Measurements from ENCODE around the gene HAGHL. TPM values are rescaled to one million over a fixed set of nuclear protein-coding genes. Genes with fewer than 3 reads are reported as not detected.

The HAGHL gene
- total and polyA plus RNA-seq, 4 experiments from 2014 or later, result 2.2 to 24.4 (median 10.6) TPM

DNA sequence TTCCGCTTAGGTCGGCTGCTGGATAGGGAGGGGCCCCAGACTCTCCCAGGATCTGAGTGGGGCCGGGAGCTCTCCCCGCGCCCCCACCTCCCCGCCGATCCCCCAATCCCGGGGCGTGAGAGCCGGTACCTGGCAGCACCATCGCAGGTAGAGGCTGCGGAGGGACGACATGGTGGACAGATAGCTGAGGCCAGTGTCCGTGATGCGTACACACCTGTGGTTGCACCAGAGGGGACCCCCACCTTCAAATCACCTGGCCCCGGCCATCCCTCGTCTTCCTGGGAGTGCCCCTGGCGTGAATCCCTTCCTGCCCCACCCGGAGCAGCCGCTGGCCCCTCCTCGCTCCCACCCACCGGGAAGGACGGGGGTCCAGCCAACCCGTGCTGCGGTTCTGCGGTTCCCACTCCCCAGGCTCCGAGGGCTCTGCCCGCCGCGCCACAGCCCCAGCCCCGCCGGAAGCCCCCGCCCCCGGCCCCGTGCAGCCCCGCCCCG lies 32.0 kb upstream of the HAGHL start:
- H3K4me1 Mint-ChIP-seq, result peaks cover 16 to 60% (median 30%) of the 10 kb centered on the region in 4 donors
- H3K27ac Mint-ChIP-seq, result peak overlapping the region in 1 of 7 donors; percentile 38
- DNase-seq, result no peak
- peak overlapping the region; percentile 20 to 84 (median 53) for H3K4me3 Mint-ChIP-seq
- no peaks in the 10 kb centered on the region for H3K27me3 ChIP-seq (ENCODE audit: insufficient read depth, low read length)
- peaks cover 0 to 4% (median 0%) of the 10 kb centered on the region in 8 donors for H3K9me3 Mint-ChIP-seq
- ChIA-PET CTCF (ENCODE audit: partially characterized antibody) (interaction anchor here (0.7 to 2.3 kb wide), 7 partner anchors 9 to 116 kb away, joined by 3 to 8 read pairs (median 3); partner anchors contain the start of gene RHOT2), POLR2A (ENCODE audit: partially characterized antibody) (interaction anchor here (0.6 to 8.0 kb wide), 21 partner anchors 9 to 299 kb away, joined by 3 to 212 read pairs (median 9); partner anchors contain the start of genes ANTKMT, CAPN15, CCDC78 and CHTF18)
- peaks cover 40% of the 10 kb centered on the region for H3K4me1 ChIP-seq (ENCODE audit: insufficient read depth, low read length)
- peak overlapping the region; percentile 49 to 52 for H3K4me3 ChIP-seq (ENCODE audit: low read length in 2 of 2)
- H3K36me3 Mint-ChIP-seq, result peaks cover 0 to 9% of the 10 kb centered on the region in 2 donors
- no peaks in the 10 kb centered on the region for H3K27me3 Mint-ChIP-seq
- H3K36me3 ChIP-seq (ENCODE audit: insufficient read depth, low read length), result no peaks in the 10 kb centered on the region
- no peaks in the 10 kb centered on the region for H3K9me3 ChIP-seq (ENCODE audit: control insufficient read depth in 1 of 2, low read length in 2 of 2)
- intact Hi-C loops (cut with micrococcal nuclease), result no loop called here
- peak overlapping the region; percentile 43 for H3K27ac ChIP-seq (ENCODE audit: low read depth, low read length)

DNA sequence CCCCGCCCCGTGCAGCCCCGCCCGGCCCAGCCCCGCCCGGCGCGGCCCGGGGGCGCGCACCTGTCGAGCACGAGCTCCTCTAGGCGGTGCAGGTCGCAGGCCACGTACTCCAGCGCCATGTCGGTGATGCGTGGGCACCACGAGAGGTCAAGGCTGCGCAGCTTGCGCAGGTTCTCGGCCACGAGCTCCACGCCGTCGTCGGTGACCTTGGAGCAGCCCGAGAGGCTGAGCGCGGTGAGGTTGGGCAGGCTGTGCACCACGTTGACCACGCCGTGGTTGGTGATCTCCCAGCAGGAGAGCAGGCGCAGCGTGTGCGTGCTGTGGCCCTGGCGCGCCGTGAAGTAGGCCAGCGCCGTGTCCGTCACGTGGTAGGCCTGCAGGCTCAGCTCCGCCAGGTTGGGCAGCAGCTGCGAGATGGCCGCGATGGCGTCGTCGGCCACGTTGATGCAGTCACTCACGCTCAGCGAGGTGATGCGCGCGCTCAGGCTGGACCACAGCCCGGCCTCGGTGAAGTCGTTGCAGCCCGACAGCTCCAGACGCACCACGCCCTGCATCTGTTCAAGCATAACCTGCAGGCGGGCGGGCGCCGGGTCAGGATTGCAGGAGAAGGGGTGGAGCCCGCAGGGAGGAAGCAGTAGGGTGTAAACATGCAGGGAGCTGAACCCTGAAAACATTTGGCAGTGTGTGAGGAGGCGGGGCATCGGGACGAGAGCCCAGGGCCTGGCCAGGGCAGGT lies 31.4 kb upstream of the HAGHL start:
- H3K27me3 Mint-ChIP-seq, result no peaks in the 10 kb centered on the region
- H3K27ac Mint-ChIP-seq, result peak overlapping the region; percentile 61 to 87 (median 82)
- H3K36me3 Mint-ChIP-seq, result peaks cover 0 to 7% of the 10 kb centered on the region in 2 donors
- POLR2A ChIA-PET (ENCODE audit: partially characterized antibody), result interaction anchor here (0.6 to 8.0 kb wide), 27 partner anchors 9 to 308 kb away, joined by 3 to 212 read pairs (median 6); partner anchors contain the start of genes ANTKMT, CAPN15, CCDC78 and CHTF18
- peaks cover 0 to 4% (median 0%) of the 10 kb centered on the region in 8 donors for H3K9me3 Mint-ChIP-seq
- Histone ChIP-seq H3K27ac (ENCODE audit: low read depth, low read length) (no peak overlapping the region), H3K36me3 (ENCODE audit: insufficient read depth, low read length) (no peaks in the 10 kb centered on the region), H3K27me3 (ENCODE audit: insufficient read depth, low read length) (no peaks in the 10 kb centered on the region), H3K9me3 (ENCODE audit: control insufficient read depth in 1 of 2, low read length in 2 of 2) (no peaks in the 10 kb centered on the region), H3K4me3 (ENCODE audit: low read length in 2 of 2) (peak overlapping the region; percentile 58 to 78), H3K4me1 (ENCODE audit: insufficient read depth, low read length) (peaks cover 42% of the 10 kb centered on the region)
- peak; percentile 73 to 81 (median 76) for DNase-seq
- peak overlapping the region; percentile 78 to 89 (median 84) for H3K4me3 Mint-ChIP-seq
- H3K4me1 Mint-ChIP-seq, result peaks cover 15 to 58% (median 26%) of the 10 kb centered on the region in 4 donors
- intact Hi-C loops (cut with micrococcal nuclease), result no loop called here
- CTCF ChIA-PET (ENCODE audit: partially characterized antibody), result interaction anchor here (0.7 to 2.3 kb wide), 9 partner anchors 9 to 116 kb away, joined by 3 to 8 read pairs (median 3); partner anchors contain the start of genes METRN and RHOT2

DNA sequence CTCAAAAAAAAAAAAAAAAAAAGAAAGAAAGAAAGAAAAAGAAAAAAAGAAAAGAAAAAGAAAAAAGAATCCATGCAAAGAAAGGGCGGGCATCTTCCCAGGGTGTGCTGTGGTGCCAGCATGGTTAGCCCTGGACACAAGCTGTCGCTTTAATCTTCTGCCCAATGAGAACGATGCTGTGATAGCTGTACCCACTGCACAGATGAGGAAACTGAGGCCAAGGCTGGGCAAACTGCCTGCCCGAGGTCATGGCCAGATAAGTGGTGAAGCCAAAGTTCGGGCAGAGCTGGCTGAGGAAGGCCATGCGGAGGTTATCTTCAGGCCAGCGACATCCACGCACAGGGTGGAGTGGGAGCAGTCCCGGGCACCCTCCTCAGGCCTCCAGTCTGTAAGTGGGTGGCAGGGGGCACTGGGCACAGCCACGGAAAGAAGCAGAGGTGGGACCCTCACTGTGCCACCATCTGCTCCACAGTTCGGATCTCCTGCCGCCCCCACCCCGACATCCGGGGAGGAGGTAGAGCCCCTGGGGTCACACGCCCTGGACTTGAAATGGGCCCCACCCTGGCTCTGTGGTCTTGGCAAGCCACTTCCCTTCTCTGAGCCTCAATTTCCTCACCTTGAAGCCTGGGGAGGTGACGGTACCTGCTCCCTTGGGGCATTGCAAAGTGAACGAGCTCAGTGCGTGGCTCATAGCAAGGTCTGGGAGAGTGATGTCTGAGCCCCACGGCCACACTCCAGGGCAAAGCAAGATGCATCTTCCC lies 27.8 kb upstream of the HAGHL start:
- DNase-seq, result no peak
- intact Hi-C loops (cut with micrococcal nuclease), result no loop called here
- Mint-ChIP-seq H3K27me3 (peaks cover 8 to 9% of the 10 kb centered on the region in 2 donors), H3K9me3 (peaks cover 0 to 2% (median 0%) of the 10 kb centered on the region in 8 donors), H3K27ac (peak overlapping the region in 2 of 7 donors; percentile 30 to 35), H3K4me3 (peak overlapping the region in 6 of 8 donors; percentile 68 to 80 (median 74)), H3K36me3 (peaks cover 0 to 7% of the 10 kb centered on the region in 2 donors), H3K4me1 (peaks cover 7 to 46% (median 16%) of the 10 kb centered on the region in 4 donors)
- POLR2A ChIA-PET (ENCODE audit: partially characterized antibody), result interaction anchor here (0.8 to 2.5 kb wide), 6 partner anchors 8 to 28 kb away, joined by 3 to 10 read pairs (median 4); partner anchors contain the start of genes HAGHL, STUB1 and WDR24
- H3K27ac ChIP-seq (ENCODE audit: low read depth, low read length), result no peak overlapping the region
- H3K27me3 ChIP-seq (ENCODE audit: insufficient read depth, low read length), result peaks cover 9% of the 10 kb centered on the region
- no peak overlapping the region for H3K4me3 ChIP-seq (ENCODE audit: low read length in 2 of 2)
- CTCF ChIA-PET (ENCODE audit: partially characterized antibody), result interaction anchor here (0.7 kb wide), 1 partner anchor 11 kb away, joined by 3 read pairs; no protein-coding TSS in a partner anchor
- peaks cover 53% of the 10 kb centered on the region for H3K4me1 ChIP-seq (ENCODE audit: insufficient read depth, low read length)
- H3K9me3 ChIP-seq (ENCODE audit: control insufficient read depth in 1 of 2, low read length in 2 of 2), result no peaks in the 10 kb centered on the region
- H3K36me3 ChIP-seq (ENCODE audit: insufficient read depth, low read length), result no peaks in the 10 kb centered on the region

DNA sequence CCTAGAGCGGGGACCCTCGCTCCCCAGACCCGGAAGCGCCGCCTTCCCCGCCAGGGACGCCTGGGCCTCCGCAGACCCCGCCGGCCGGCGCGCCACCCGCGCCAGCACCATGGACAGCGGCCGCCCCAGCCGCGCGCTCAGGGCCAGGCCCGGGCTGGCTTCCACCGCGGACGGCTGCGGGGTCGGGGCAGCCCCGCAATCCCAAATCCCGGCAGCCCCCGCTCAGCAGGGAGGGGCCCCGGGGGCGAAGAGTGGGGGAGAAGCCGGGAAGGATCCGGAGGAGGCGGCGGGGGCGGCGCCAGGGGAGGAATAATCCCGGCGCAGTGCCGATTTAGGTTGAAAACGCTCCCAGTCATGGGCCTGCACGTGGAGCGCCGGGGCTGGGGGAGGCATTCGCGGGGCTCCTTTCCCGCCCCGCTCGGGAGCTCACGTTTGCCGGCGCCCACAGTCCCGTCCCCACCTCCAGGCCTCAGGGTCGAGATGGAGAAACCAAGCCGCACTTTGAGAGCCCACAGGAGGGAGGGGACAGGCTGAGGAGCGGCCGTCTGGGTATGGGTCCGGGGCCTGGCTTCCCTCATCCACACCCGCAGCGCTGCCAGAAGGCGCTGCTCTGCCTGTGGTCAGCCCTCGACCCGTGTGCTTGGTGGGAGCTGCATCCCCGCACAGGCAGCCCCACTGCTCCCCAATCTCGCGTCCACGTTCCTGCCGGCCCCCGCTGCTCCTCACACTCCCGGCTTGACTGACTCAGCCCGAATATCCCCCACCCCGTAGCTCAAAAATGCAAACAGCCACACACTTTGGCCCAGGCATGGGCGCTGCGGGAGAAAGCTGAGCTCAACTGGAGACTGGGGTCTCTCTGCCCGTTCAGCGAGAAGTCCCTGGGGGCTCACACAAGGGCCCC lies 26.0 kb upstream of the HAGHL start:
- Histone ChIP-seq H3K4me1 (ENCODE audit: insufficient read depth, low read length) (peaks cover 46% of the 10 kb centered on the region), H3K4me3 (ENCODE audit: low read length in 2 of 2) (no peak overlapping the region), H3K36me3 (ENCODE audit: insufficient read depth, low read length) (no peaks in the 10 kb centered on the region), H3K9me3 (ENCODE audit: control insufficient read depth in 1 of 2, low read length in 2 of 2) (no peaks in the 10 kb centered on the region), H3K27me3 (ENCODE audit: insufficient read depth, low read length) (peaks cover 18% of the 10 kb centered on the region), H3K27ac (ENCODE audit: low read depth, low read length) (no peak overlapping the region)
- Mint-ChIP-seq H3K4me3 (peak overlapping the region in 1 of 8 donors; percentile 29), H3K27ac (no peak overlapping the region), H3K4me1 (peaks cover 2 to 39% (median 8%) of the 10 kb centered on the region in 4 donors), H3K27me3 (peaks cover 8 to 9% of the 10 kb centered on the region in 2 donors), H3K9me3 (peaks cover 0 to 1% (median 0%) of the 10 kb centered on the region in 8 donors), H3K36me3 (no peaks in the 10 kb centered on the region)
- ChIA-PET POLR2A (ENCODE audit: partially characterized antibody) (interaction anchor here (1.4 to 2.2 kb wide), 3 partner anchors 11 to 20 kb away, joined by 4 to 10 read pairs (median 8); partner anchors contain the start of genes ANTKMT, STUB1 and WDR24), CTCF (ENCODE audit: partially characterized antibody) (no interaction called here)
- peak in 4 of 5 donors; percentile 54 to 65 (median 59) for DNase-seq
- intact Hi-C loops (cut with micrococcal nuclease), result no loop called here

DNA sequence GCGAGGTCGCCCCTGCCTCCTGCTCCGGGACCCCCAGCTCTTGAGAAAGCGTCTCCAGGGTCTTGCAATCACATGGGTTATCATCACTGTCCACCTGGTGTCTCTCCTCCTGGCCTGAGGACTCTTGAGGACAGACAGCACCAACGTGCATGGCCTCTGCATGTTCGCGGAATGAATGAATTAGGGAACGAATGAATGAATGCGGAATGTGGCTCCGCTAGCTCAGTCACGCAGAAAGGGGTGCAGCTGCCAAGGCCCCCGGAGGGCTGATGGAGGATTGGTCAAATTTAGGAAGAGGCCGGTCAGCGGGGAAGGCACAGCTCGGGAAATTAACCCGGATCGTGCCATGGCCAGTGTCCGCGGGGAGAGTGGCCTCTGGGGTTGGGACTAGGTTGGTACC lies 24.6 kb upstream of the HAGHL start:
- POLR2A ChIA-PET (ENCODE audit: partially characterized antibody), result interaction anchor here (1.3 to 2.2 kb wide), 4 partner anchors 10 to 86 kb away, joined by 3 to 10 read pairs (median 4); partner anchors contain the start of genes ANTKMT, CHTF18, RPUSD1 and STUB1
- Mint-ChIP-seq H3K9me3 (peaks cover 0 to 1% (median 0%) of the 10 kb centered on the region in 8 donors), H3K4me3 (peak overlapping the region in 2 of 8 donors; percentile 46 to 48), H3K27me3 (peaks cover 9 to 17% of the 10 kb centered on the region in 2 donors), H3K36me3 (no peaks in the 10 kb centered on the region), H3K4me1 (peaks cover 2 to 37% (median 11%) of the 10 kb centered on the region in 4 donors), H3K27ac (peak overlapping the region in 1 of 7 donors; percentile 13)
- Histone ChIP-seq H3K27me3 (ENCODE audit: insufficient read depth, low read length) (peaks cover 26% of the 10 kb centered on the region), H3K4me1 (ENCODE audit: insufficient read depth, low read length) (peaks cover 37% of the 10 kb centered on the region), H3K9me3 (ENCODE audit: control insufficient read depth in 1 of 2, low read length in 2 of 2) (no peaks in the 10 kb centered on the region), H3K27ac (ENCODE audit: low read depth, low read length) (no peak overlapping the region), H3K36me3 (ENCODE audit: insufficient read depth, low read length) (no peaks in the 10 kb centered on the region), H3K4me3 (ENCODE audit: low read length in 2 of 2) (no peak overlapping the region)
- DNase-seq, result no peak
- CTCF ChIA-PET (ENCODE audit: partially characterized antibody), result interaction anchor here (1.2 kb wide), 1 partner anchor 10 kb away, joined by 4 read pairs; no protein-coding TSS in a partner anchor
- intact Hi-C loops (cut with micrococcal nuclease), result no loop called here

DNA sequence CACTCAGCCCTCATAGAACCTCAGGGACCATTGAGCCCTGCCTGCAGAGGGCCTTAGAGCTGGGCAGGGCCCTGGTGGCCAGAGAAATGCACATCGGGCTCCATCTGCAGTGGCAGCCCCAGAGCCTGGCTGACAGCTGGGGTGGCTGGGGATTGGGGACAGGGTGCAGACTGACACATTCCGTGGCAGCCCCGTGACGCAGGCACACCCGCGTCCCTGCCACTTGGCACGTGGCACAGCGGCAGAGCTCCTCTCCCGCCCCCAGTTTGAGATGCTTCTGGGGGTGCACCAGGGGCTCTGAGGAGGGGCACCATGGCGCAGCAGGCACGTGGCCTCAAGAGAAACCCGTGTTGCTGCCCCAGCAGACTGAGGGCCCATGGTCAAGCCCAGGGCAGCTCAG lies 23.5 kb upstream of the HAGHL start:
- Histone ChIP-seq H3K27me3 (ENCODE audit: insufficient read depth, low read length) (peaks cover 34% of the 10 kb centered on the region), H3K27ac (ENCODE audit: low read depth, low read length) (no peak overlapping the region), H3K4me3 (ENCODE audit: low read length in 2 of 2) (no peak overlapping the region), H3K36me3 (ENCODE audit: insufficient read depth, low read length) (no peaks in the 10 kb centered on the region), H3K9me3 (ENCODE audit: control insufficient read depth in 1 of 2, low read length in 2 of 2) (no peaks in the 10 kb centered on the region), H3K4me1 (ENCODE audit: insufficient read depth, low read length) (peaks cover 34% of the 10 kb centered on the region)
- ChIA-PET CTCF (ENCODE audit: partially characterized antibody) (interaction anchor here (1.2 kb wide), 1 partner anchor 9 kb away, joined by 4 read pairs; no protein-coding TSS in a partner anchor), POLR2A (ENCODE audit: partially characterized antibody) (interaction anchor here (1.3 to 2.4 kb wide), 3 partner anchors 8 to 85 kb away, joined by 3 to 14 read pairs (median 4); partner anchors contain the start of genes CHTF18 and RPUSD1)
- H3K27ac Mint-ChIP-seq, result no peak overlapping the region
- no peaks in the 10 kb centered on the region for H3K36me3 Mint-ChIP-seq
- DNase-seq, result no peak
- intact Hi-C loops (cut with micrococcal nuclease), result no loop called here
- H3K4me1 Mint-ChIP-seq, result peaks cover 2 to 31% (median 11%) of the 10 kb centered on the region in 4 donors
- H3K4me3 Mint-ChIP-seq, result peak overlapping the region in 1 of 8 donors; percentile 30
- peaks cover 17 to 23% of the 10 kb centered on the region in 2 donors for H3K27me3 Mint-ChIP-seq
- peaks cover 0 to 1% (median 0%) of the 10 kb centered on the region in 8 donors for H3K9me3 Mint-ChIP-seq

Measured in CD4-positive, alpha-beta memory T cell (primary cell).